Caco-2 (cell line): ENCODE results near the gene C1QA. TPM values are rescaled to one million over a fixed set of nuclear protein-coding genes. Genes with fewer than 3 reads are reported as not detected.

Source experiments
- Bru-seq: library from RNA; stranded (reverse); fragments of 400-500 nt; gene quantifications from one replicate; lab custom pipeline; 2021; lab: Mats Ljungman, UMichigan
- BruChase-seq, 2 experiments: library from RNA; stranded (reverse); fragments of 400-500 nt; gene quantifications; one replicate each; lab custom pipeline; 2021; lab: Mats Ljungman, UMichigan
- BruUV-seq: library from RNA; stranded (reverse); fragments of 400-500 nt; replicated peaks from 2 replicates; lab custom pipeline; 2021; lab: Mats Ljungman, UMichigan
- CTCF ChIA-PET: fragments of 300-600 bp; sonication (Branson Sonifier 250); formaldehyde crosslinking; loops from one replicate; lab custom pipeline; 2022; ENCODE audit warnings: antibody characterized with exemption; lab: Charles Lee
- POLR2A ChIA-PET: fragments of 300-600 bp; sonication (Branson Sonifier 250); formaldehyde crosslinking; loops from one replicate; lab custom pipeline; 2022; ENCODE audit warnings: antibody characterized with exemption; lab: Charles Lee
- DNase-seq, 2 experiments: peaks; one replicate each; pipeline versions ENCODE4 v3.0.0 to v3.0.0-alpha.2; 2020 to 2022
- H3K27me3 ChIP-seq: replicated peaks from 2 replicates; pipeline ENCODE4 v1.6.0; 2011; ENCODE audit warnings: low read length; ENCODE audit not compliant: control insufficient read depth, insufficient read depth
- H3K36me3 ChIP-seq: 2 replicates; pipeline ENCODE4 v1.5.1; 2011; ENCODE audit warnings: low read length; ENCODE audit not compliant: control insufficient read depth, insufficient read depth
- H3K4me1 ChIP-seq: fragments of 250-450 bp; sonication (Bioruptor Pico); 2 replicates; pipeline ENCODE4 v1.5.1; 2020; ENCODE audit warnings: mild to moderate bottlenecking
- H3K4me3 ChIP-seq: 2 replicates; pipeline ENCODE4 v1.5.1; 2011; ENCODE audit warnings: low read depth, mild to moderate bottlenecking, control low read depth, low read length
- H3K9me3 ChIP-seq: fragments of 250-450 bp; sonication (Bioruptor Pico); 2 replicates; pipeline ENCODE4 v1.5.1; 2020; ENCODE audit warnings: mild to moderate bottlenecking, moderate library complexity
- H3K27ac Mint-ChIP-seq: one replicate; pipeline ENCODE4 v1.8.0; 2022; ENCODE audit warnings: mixed read lengths; ENCODE audit not compliant: unreplicated experiment
- H3K27me3 Mint-ChIP-seq: one replicate; pipeline ENCODE4 v1.8.0; 2022; ENCODE audit warnings: mixed read lengths; ENCODE audit not compliant: insufficient read depth, unreplicated experiment
- H3K36me3 Mint-ChIP-seq: one replicate; pipeline ENCODE4 v1.8.0; 2022; ENCODE audit warnings: mild to moderate bottlenecking, mixed read lengths; ENCODE audit not compliant: insufficient read depth, unreplicated experiment
- H3K4me1 Mint-ChIP-seq: one replicate; pipeline ENCODE4 v1.8.0; 2022; ENCODE audit warnings: low read depth, mixed read lengths; ENCODE audit not compliant: unreplicated experiment
- H3K4me3 Mint-ChIP-seq: one replicate; pipeline ENCODE4 v1.8.0; 2022; ENCODE audit warnings: mild to moderate bottlenecking, moderate library complexity, mixed read lengths; ENCODE audit not compliant: unreplicated experiment
- H3K9me3 Mint-ChIP-seq: one replicate; pipeline ENCODE4 v1.8.0; 2022; ENCODE audit warnings: mixed read lengths; ENCODE audit not compliant: unreplicated experiment
- intact Hi-C: fragments of 100-400 bp; cut with micrococcal nuclease; formaldehyde crosslinking; loops from one replicate; pipeline ENCODE4 v1.10.0; 2022; ENCODE audit not compliant: unreplicated experiment
- long read RNA-seq: library from polyadenylated mRNA; stranded (forward); transcript quantifications from one replicate; pipeline ENCODE4 v2.0.0, GENCODE V29; 2022
- total RNA-seq: library from RNA; stranded (reverse); gene quantifications from 2 replicates; pipeline ENCODE4 v1.2.3, GENCODE V29; 2022
- TF ChIP-seq, protein P1 (sequence below), 2 experiments: fragments of 200-600 bp in 1 of 2; IDR thresholded peaks; 1 replicate in 1 of 2; 2 replicates in 1 of 2; pipeline versions ENCODE4 v1.5.1 to v1.8.0; 2011 to 2022; ENCODE audit warnings: antibody characterized with exemption in 1 of 2, control low read depth in 1 of 2, inconsistent platforms in 1 of 2, low read depth in 1 of 2, low read length in 1 of 2, mild to moderate bottlenecking in 1 of 2, moderate library complexity in 1 of 2; ENCODE audit not compliant: insufficient read depth in 1 of 2, severe bottlenecking in 1 of 2, unreplicated experiment in 1 of 2

The C1QA gene, protein sequence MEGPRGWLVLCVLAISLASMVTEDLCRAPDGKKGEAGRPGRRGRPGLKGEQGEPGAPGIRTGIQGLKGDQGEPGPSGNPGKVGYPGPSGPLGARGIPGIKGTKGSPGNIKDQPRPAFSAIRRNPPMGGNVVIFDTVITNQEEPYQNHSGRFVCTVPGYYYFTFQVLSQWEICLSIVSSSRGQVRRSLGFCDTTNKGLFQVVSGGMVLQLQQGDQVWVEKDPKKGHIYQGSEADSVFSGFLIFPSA
- not detected in 2 replicates for total RNA-seq
- not detected for Bru-seq, nascent RNA
- not detected for BruChase-seq, experiment 1, labeled RNA remaining after a 2-hour chase
- not detected for BruChase-seq, experiment 2, labeled RNA remaining after a 6-hour chase
- long read RNA-seq: 0 reads

DNA sequence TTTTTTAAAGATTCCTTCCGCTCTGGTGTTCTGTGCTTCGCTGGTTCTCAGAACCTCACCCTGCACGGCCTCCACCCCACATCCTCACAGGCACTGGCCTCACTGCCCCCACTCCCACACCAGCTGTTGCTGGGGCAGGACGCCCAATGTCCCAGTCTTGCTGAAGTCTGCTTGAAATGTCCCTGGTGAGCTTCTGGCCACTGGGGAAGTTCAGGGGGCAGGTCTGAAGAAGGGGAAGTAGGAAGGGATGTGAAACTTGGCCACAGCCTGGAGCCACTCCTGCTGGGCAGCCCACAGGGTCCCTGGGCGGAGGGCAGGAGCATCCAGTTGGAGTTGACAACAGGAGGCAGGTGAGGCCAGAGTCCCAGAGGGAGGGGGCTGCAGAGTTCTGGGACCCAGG, at the start of gene C1QA:
C1QA (plus strand) TSS at position 276 of the 400 bp plus-strand sequence. CDS start 989 bp downstream, outside the sequence.
- H3K4me1 ChIP-seq: no peaks in the 10 kb centered on the region
- no peaks in the 10 kb centered on the region for H3K9me3 Mint-ChIP-seq
- no peaks in the 10 kb centered on the region for H3K9me3 ChIP-seq
- H3K27ac Mint-ChIP-seq: no peak within 1 kb of the TSS
- H3K27me3 ChIP-seq: no peaks in the 10 kb centered on the region
- CTCF ChIA-PET: no interaction called here
- no peak within 1 kb of the TSS for H3K4me3 Mint-ChIP-seq
- no TSS peak for BruUV-seq
- no peak within 1 kb of the TSS for H3K4me3 ChIP-seq
- no peaks in the 10 kb centered on the region for H3K4me1 Mint-ChIP-seq
- H3K36me3 Mint-ChIP-seq: no peaks in the 10 kb centered on the region
- no peaks in the 10 kb centered on the region for H3K36me3 ChIP-seq
- POLR2A ChIA-PET: no interaction called here
- H3K27me3 Mint-ChIP-seq: no peaks in the 10 kb centered on the region
- TF ChIP-seq, protein P1, sequence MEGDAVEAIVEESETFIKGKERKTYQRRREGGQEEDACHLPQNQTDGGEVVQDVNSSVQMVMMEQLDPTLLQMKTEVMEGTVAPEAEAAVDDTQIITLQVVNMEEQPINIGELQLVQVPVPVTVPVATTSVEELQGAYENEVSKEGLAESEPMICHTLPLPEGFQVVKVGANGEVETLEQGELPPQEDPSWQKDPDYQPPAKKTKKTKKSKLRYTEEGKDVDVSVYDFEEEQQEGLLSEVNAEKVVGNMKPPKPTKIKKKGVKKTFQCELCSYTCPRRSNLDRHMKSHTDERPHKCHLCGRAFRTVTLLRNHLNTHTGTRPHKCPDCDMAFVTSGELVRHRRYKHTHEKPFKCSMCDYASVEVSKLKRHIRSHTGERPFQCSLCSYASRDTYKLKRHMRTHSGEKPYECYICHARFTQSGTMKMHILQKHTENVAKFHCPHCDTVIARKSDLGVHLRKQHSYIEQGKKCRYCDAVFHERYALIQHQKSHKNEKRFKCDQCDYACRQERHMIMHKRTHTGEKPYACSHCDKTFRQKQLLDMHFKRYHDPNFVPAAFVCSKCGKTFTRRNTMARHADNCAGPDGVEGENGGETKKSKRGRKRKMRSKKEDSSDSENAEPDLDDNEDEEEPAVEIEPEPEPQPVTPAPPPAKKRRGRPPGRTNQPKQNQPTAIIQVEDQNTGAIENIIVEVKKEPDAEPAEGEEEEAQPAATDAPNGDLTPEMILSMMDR (IDR thresholded peaks at IDR 0.05; ENCODE audit: insufficient read depth in 1 of 2, low read depth in 1 of 2, low read length in 1 of 2, severe bottlenecking in 1 of 2, unreplicated experiment in 1 of 2): no peak
- intact Hi-C loops: no loop called here
- DNase-seq: no peak

DNA sequence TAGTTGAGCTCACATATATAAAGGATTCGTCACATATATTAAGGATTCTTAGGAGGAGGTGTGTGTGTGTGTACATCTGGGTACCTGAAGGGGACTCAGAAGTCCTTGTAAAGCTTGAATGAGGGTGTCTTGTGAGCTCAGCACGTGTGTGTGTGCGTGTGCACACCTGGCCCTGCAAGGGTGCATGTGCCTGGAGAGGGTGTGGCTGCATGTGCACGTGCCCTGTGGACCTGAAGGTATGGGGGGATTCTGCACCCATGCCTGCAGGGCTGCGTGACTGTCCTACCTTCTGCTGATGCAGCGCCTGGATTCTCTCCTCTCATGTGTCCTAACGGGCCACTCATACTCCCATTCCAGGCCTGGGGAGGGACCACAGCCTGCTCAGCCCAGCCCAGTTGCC, 49.2 kb upstream of the C1QA start:
- H3K4me3 ChIP-seq: no peak overlapping the region
- no peaks in the 10 kb centered on the region for H3K36me3 Mint-ChIP-seq
- H3K9me3 Mint-ChIP-seq: no peaks in the 10 kb centered on the region
- H3K4me1 ChIP-seq: no peaks in the 10 kb centered on the region
- no peak overlapping the region for H3K27ac Mint-ChIP-seq
- H3K36me3 ChIP-seq: no peaks in the 10 kb centered on the region
- CTCF ChIA-PET: no interaction called here
- TF ChIP-seq, protein P1 (IDR thresholded peaks at IDR 0.05; ENCODE audit: insufficient read depth in 1 of 2, low read depth in 1 of 2, low read length in 1 of 2, severe bottlenecking in 1 of 2, unreplicated experiment in 1 of 2): no peak
- POLR2A ChIA-PET: no interaction called here
- no TSS peak for BruUV-seq
- H3K9me3 ChIP-seq: no peaks in the 10 kb centered on the region
- DNase-seq: no peak
- H3K27me3 Mint-ChIP-seq: peaks cover 8% of the 10 kb centered on the region
- intact Hi-C loops: no loop called here
- H3K4me3 Mint-ChIP-seq: no peak overlapping the region
- H3K27me3 ChIP-seq: no peaks in the 10 kb centered on the region; the same call in 1 of the 2 replicates
- H3K4me1 Mint-ChIP-seq: no peaks in the 10 kb centered on the region

DNA sequence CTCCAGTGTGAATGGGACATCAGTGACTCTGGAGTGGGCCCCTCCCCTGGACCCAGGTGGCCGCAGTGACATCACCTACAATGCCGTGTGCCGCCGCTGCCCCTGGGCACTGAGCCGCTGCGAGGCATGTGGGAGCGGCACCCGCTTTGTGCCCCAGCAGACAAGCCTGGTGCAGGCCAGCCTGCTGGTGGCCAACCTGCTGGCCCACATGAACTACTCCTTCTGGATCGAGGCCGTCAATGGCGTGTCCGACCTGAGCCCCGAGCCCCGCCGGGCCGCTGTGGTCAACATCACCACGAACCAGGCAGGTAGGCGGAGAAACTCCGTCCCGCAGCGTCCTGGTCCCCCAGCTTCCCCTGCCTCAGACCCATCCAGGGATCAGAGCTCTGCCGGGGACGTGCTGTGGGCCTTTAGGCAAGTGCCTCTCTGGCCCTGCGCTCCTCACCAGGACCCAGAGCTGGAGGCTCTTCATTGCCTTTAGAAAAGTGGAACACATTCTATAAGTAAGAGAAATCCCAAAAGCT, 47.5 kb upstream of the C1QA start:
- no peak overlapping the region for H3K4me3 Mint-ChIP-seq
- no peaks in the 10 kb centered on the region for H3K36me3 Mint-ChIP-seq
- no peak overlapping the region for H3K4me3 ChIP-seq
- CTCF ChIA-PET: no interaction called here
- POLR2A ChIA-PET: no interaction called here
- H3K4me1 ChIP-seq: no peaks in the 10 kb centered on the region
- no peaks in the 10 kb centered on the region; the same call in 1 of the 2 replicates for H3K27me3 ChIP-seq
- intact Hi-C loops: no loop called here
- H3K36me3 ChIP-seq: no peaks in the 10 kb centered on the region
- H3K4me1 Mint-ChIP-seq: no peaks in the 10 kb centered on the region
- no peak overlapping the region for H3K27ac Mint-ChIP-seq
- BruUV-seq: no TSS peak
- DNase-seq: no peak
- H3K9me3 ChIP-seq: no peaks in the 10 kb centered on the region
- peaks cover 10% of the 10 kb centered on the region for H3K27me3 Mint-ChIP-seq
- TF ChIP-seq, protein P1 (IDR thresholded peaks at IDR 0.05; ENCODE audit: insufficient read depth in 1 of 2, low read depth in 1 of 2, low read length in 1 of 2, severe bottlenecking in 1 of 2, unreplicated experiment in 1 of 2): no peak
- H3K9me3 Mint-ChIP-seq: no peaks in the 10 kb centered on the region
